Progenitor cell of endocrine pancreas (in vitro differentiated cells): ENCODE measurements around the gene USP11. TPM values are rescaled to one million over a fixed set of nuclear protein-coding genes. Genes with fewer than 3 reads are reported as not detected.

Source experiments
- DNase-seq: peaks from one replicate; pipeline ENCODE4 v3.0.0; 2021; ENCODE audit warnings: low spot score; ENCODE audit not compliant: unreplicated experiment
- H3K27ac Mint-ChIP-seq: 2 replicates; pipeline ENCODE4 v1.8.0; 2021; ENCODE audit warnings: mild to moderate bottlenecking, moderate library complexity, mixed read lengths
- H3K27me3 Mint-ChIP-seq: 2 replicates; pipeline ENCODE4 v1.8.0; 2021; ENCODE audit warnings: mixed read lengths
- H3K36me3 Mint-ChIP-seq: 2 replicates; pipeline ENCODE4 v1.8.0; 2022; ENCODE audit warnings: mixed read lengths; ENCODE audit not compliant: insufficient read depth
- H3K4me1 Mint-ChIP-seq: 2 replicates; pipeline ENCODE4 v1.8.0; 2021; ENCODE audit warnings: low read depth, mixed read lengths
- H3K4me3 Mint-ChIP-seq: 2 replicates; pipeline ENCODE4 v1.8.0; 2021; ENCODE audit warnings: low read depth, mild to moderate bottlenecking, moderate library complexity, mixed read lengths
- H3K9me3 Mint-ChIP-seq: 2 replicates; pipeline ENCODE4 v1.8.0; 2021; ENCODE audit warnings: low read depth, mixed read lengths
- CTCF ChIP-seq: fragments of 200-600 bp; sonication (generic); IDR thresholded peaks from one replicate; pipeline ENCODE4 v1.5.0; 2021; ENCODE audit warnings: antibody characterized with exemption, mild to moderate bottlenecking; ENCODE audit not compliant: unreplicated experiment
- total RNA-seq: library from RNA; stranded (reverse); gene quantifications from 2 replicates; pipeline ENCODE4 v1.2.1, GENCODE V29; 2021

Gene USP11
- total RNA-seq, 1 donor from 2014 or later, result 267 TPM

GRCh38 chrX:47226071-47226470 lies 6.7 kb upstream of the USP11 start:
- H3K4me1 Mint-ChIP-seq, result peaks cover 5% of the 10 kb centered on the region
- H3K36me3 Mint-ChIP-seq, result peaks cover 27% of the 10 kb centered on the region
- H3K27me3 Mint-ChIP-seq, result no peaks in the 10 kb centered on the region
- no peak for DNase-seq
- H3K4me3 Mint-ChIP-seq, result no peak overlapping the region
- no peak overlapping the region for H3K27ac Mint-ChIP-seq
- no peak for TF ChIP-seq CTCF
- H3K9me3 Mint-ChIP-seq, result no peaks in the 10 kb centered on the region

- Mint-ChIP-seq H3K9me3 (no peaks in the 10 kb centered on the region), H3K27ac (peak overlapping the region; percentile 41), H3K27me3 (no peaks in the 10 kb centered on the region), H3K4me3 (no peak overlapping the region), H3K36me3 (peaks cover 28% of the 10 kb centered on the region), H3K4me1 (peaks cover 5% of the 10 kb centered on the region)
- TF ChIP-seq CTCF, result no peak
- no peak for DNase-seq
These were observed 6.1 kb upstream of the USP11 start for GRCh38 chrX:47226531-47227333.

- H3K36me3 Mint-ChIP-seq, result peaks cover 24% of the 10 kb centered on the region
- no peak overlapping the region for H3K27ac Mint-ChIP-seq
- H3K4me3 Mint-ChIP-seq, result no peak overlapping the region
- H3K4me1 Mint-ChIP-seq, result peaks cover 7% of the 10 kb centered on the region
- H3K27me3 Mint-ChIP-seq, result no peaks in the 10 kb centered on the region
- DNase-seq, result no peak
- no peak for TF ChIP-seq CTCF
- H3K9me3 Mint-ChIP-seq, result no peaks in the 10 kb centered on the region
These were observed 5.5 kb upstream of the USP11 start for GRCh38 chrX:47227334-47227583.

DNA sequence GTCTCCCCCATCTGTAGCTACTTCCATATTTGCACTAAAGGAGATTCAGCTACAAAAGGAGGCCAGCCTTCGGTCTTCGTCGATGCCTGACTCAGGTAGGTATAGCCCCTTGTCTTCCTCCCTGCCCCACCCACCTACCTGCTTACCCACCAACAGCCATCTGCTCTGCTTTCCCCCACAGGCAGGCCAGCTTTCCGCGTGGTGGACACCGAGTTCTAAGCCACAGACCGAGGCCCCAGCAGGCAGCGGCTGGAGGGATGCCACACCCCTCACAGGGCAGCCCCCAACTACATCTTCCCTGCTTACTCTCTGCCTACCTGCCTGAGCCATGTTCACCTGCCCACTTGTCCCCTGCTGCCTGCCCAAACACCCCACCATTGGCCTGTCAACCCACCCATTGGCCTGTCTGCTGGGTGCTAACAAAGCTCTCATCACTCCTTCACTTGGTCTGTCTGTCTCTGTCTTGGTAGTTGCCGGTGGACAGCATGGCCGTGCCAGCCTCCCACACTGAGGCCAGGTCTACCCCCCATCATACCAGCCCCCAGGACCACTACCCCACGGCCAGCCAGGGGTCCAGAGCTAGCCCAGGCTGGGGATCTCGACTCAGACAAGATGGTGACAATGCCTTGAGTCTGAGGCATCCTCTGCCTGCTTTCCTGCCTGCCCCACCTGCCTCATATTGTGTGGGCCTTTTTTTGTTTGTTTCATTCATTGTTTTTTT lies 4.1 kb upstream of the USP11 start:
- Mint-ChIP-seq H3K4me3 (no peak overlapping the region), H3K27ac (no peak overlapping the region), H3K4me1 (peaks cover 7% of the 10 kb centered on the region), H3K36me3 (peaks cover 22% of the 10 kb centered on the region), H3K27me3 (no peaks in the 10 kb centered on the region), H3K9me3 (no peaks in the 10 kb centered on the region)
- no peak for DNase-seq
- no peak for TF ChIP-seq CTCF

GRCh38 chrX:47229427-47229826 lies 3.4 kb upstream of the USP11 start:
- Mint-ChIP-seq H3K36me3 (peaks cover 22% of the 10 kb centered on the region), H3K4me3 (no peak overlapping the region), H3K27me3 (no peaks in the 10 kb centered on the region), H3K4me1 (peaks cover 7% of the 10 kb centered on the region), H3K27ac (no peak overlapping the region), H3K9me3 (no peaks in the 10 kb centered on the region)
- no peak for DNase-seq
- no peak for TF ChIP-seq CTCF
